Measurements from ENCODE around the gene DNLZ. TPM values are rescaled to one million over a fixed set of nuclear protein-coding genes. Genes with fewer than 3 reads are reported as not detected.
"Not testable (repeated sequence)": the region's sequence is repeated elsewhere in the genome, so short reads cannot be mapped to it uniquely, and the experiment has no call there.

Gene DNLZ
- total RNA-seq, 1 donor from 2014 or later = 14.5 TPM

DNA sequence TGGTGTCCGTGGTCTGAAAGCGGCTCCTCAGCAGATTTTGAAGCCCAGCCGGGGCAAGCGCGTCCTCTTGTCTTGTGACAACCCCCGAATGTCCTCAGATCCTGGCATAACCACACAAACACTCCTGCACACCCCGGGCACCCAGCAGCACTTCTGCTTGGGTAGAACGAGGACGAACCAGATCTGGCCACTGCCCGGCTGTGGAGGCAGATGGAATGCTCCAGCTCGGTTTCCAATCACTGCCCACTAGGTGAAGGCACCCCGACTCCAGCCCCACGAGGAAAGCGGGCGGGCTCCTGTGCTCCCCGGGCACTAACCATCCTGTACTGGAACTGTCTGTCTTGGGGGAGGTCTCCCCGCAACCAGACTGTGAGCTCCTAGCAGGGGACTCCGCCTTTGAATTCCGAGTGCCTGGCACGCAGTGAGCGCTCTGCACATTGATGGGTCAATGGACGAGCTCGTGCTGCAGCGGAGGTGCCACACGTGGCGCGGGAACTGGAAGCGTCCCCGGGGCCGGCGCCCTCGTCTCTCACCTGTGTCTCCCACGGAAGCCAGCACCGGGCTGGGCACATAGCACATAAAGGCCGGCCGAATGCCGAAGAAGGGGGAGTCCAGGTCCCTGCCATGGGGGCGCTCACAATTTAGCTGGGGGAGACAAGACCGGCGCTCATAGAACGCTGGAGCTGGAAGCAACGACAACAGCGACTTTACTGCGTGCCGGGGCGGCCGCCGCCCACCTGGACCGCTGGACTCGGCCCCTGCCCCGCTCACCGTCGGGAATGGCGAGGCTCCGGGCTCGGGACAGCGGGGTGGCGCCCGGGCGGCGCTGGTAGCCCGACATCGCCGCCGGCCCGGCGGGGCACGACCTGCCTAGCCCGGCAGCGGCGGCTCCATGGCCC lies 46.3 kb upstream of the DNLZ start:
- H3K27me3 Mint-ChIP-seq (ENCODE audit: unreplicated experiment) = peaks cover 18% of the 10 kb centered on the region
- peak overlapping the region; percentile 91 for H3K4me3 Mint-ChIP-seq (ENCODE audit: unreplicated experiment)
- TF ChIP-seq, protein P1, sequence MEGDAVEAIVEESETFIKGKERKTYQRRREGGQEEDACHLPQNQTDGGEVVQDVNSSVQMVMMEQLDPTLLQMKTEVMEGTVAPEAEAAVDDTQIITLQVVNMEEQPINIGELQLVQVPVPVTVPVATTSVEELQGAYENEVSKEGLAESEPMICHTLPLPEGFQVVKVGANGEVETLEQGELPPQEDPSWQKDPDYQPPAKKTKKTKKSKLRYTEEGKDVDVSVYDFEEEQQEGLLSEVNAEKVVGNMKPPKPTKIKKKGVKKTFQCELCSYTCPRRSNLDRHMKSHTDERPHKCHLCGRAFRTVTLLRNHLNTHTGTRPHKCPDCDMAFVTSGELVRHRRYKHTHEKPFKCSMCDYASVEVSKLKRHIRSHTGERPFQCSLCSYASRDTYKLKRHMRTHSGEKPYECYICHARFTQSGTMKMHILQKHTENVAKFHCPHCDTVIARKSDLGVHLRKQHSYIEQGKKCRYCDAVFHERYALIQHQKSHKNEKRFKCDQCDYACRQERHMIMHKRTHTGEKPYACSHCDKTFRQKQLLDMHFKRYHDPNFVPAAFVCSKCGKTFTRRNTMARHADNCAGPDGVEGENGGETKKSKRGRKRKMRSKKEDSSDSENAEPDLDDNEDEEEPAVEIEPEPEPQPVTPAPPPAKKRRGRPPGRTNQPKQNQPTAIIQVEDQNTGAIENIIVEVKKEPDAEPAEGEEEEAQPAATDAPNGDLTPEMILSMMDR (IDR thresholded peaks at IDR 0.05; ENCODE audit: unreplicated experiment) = no peak
- H3K9me3 Mint-ChIP-seq (ENCODE audit: unreplicated experiment) = no peaks in the 10 kb centered on the region
- peaks cover 36% of the 10 kb centered on the region for H3K36me3 Mint-ChIP-seq (ENCODE audit: low read depth, unreplicated experiment)
- peak; percentile 34 for DNase-seq (ENCODE audit: low spot score)
- H3K4me1 Mint-ChIP-seq (ENCODE audit: unreplicated experiment) = peaks cover 27% of the 10 kb centered on the region
- H3K27ac Mint-ChIP-seq (ENCODE audit: unreplicated experiment) = peak overlapping the region; percentile 70

GRCh38 chr9:136407911-136408310 lies 44.4 kb upstream of the DNLZ start:
- Mint-ChIP-seq H3K4me1 (ENCODE audit: unreplicated experiment) (peaks cover 27% of the 10 kb centered on the region), H3K27ac (ENCODE audit: unreplicated experiment) (no peak overlapping the region), H3K4me3 (ENCODE audit: unreplicated experiment) (peak overlapping the region; percentile 39), H3K27me3 (ENCODE audit: unreplicated experiment) (peaks cover 18% of the 10 kb centered on the region), H3K36me3 (ENCODE audit: low read depth, unreplicated experiment) (peaks cover 21% of the 10 kb centered on the region), H3K9me3 (ENCODE audit: unreplicated experiment) (no peaks in the 10 kb centered on the region)
- DNase-seq (ENCODE audit: low spot score) = no peak
- TF ChIP-seq, protein P1 (IDR thresholded peaks at IDR 0.05; ENCODE audit: unreplicated experiment) = no peak

DNA sequence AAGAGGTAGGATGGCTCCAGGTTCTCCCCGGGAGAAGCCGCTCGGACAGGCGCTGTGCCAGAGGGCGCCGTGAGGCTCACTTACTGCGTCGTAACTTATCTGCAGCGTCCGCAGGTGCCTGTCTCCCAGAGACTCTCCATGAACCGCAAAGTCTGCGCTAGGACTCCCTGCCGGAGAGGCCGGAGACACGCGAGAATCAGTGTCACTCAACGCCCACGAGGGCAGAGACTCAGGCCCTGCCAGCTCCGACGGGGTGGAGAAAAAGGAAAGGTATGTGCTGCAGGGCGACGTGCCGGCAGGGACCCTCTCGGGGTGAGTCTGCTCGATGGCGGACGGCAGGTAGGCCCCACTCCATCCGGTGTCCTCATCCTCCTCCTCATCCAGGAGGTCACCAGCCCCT lies 43.5 kb upstream of the DNLZ start:
- not testable (repeated sequence) for H3K9me3 Mint-ChIP-seq (ENCODE audit: unreplicated experiment); DNase-seq (ENCODE audit: low spot score); H3K4me3 Mint-ChIP-seq (ENCODE audit: unreplicated experiment); H3K27ac Mint-ChIP-seq (ENCODE audit: unreplicated experiment)
- Mint-ChIP-seq H3K36me3 (ENCODE audit: low read depth, unreplicated experiment) (peaks cover 23% of the 10 kb centered on the region), H3K27me3 (ENCODE audit: unreplicated experiment) (peaks cover 18% of the 10 kb centered on the region), H3K4me1 (ENCODE audit: unreplicated experiment) (peaks cover 25% of the 10 kb centered on the region)

DNA sequence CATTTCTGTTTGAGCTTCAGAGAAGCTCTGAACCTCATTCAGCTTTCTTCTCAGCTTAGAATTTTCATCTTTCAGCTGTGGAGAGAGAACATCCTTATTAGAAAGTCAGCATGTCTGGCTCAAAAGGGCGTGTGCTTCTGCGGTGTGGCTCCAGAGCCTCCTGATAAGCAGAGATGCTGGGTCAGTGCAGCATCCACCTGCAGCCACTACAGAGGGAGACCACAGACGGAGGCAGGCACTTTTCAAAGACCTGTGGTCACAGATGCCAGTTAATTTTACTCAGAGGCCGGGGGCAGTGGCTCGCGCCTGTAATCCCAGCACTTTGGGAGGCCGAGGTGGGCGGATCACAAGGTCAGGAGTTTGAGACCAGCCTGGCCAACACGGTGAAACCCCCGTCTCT lies 42.4 kb upstream of the DNLZ start:
- DNase-seq (ENCODE audit: low spot score); H3K9me3 Mint-ChIP-seq (ENCODE audit: unreplicated experiment); H3K4me3 Mint-ChIP-seq (ENCODE audit: unreplicated experiment); H3K27ac Mint-ChIP-seq (ENCODE audit: unreplicated experiment): not testable (repeated sequence)
- H3K4me1 Mint-ChIP-seq (ENCODE audit: unreplicated experiment) = peaks cover 15% of the 10 kb centered on the region
- H3K36me3 Mint-ChIP-seq (ENCODE audit: low read depth, unreplicated experiment) = peaks cover 21% of the 10 kb centered on the region
- H3K27me3 Mint-ChIP-seq (ENCODE audit: unreplicated experiment) = peaks cover 17% of the 10 kb centered on the region

GRCh38 chr9:136405481-136405880 lies 41.9 kb upstream of the DNLZ start:
- peaks cover 21% of the 10 kb centered on the region for H3K36me3 Mint-ChIP-seq (ENCODE audit: low read depth, unreplicated experiment)
- H3K4me3 Mint-ChIP-seq (ENCODE audit: unreplicated experiment) = no peak overlapping the region
- TF ChIP-seq, protein P1 (IDR thresholded peaks at IDR 0.05; ENCODE audit: unreplicated experiment) = no peak
- no peak for DNase-seq (ENCODE audit: low spot score)
- H3K4me1 Mint-ChIP-seq (ENCODE audit: unreplicated experiment) = peaks cover 13% of the 10 kb centered on the region
- peaks cover 18% of the 10 kb centered on the region for H3K27me3 Mint-ChIP-seq (ENCODE audit: unreplicated experiment)
- H3K27ac Mint-ChIP-seq (ENCODE audit: unreplicated experiment) = no peak overlapping the region
- no peaks in the 10 kb centered on the region for H3K9me3 Mint-ChIP-seq (ENCODE audit: unreplicated experiment)

DNA sequence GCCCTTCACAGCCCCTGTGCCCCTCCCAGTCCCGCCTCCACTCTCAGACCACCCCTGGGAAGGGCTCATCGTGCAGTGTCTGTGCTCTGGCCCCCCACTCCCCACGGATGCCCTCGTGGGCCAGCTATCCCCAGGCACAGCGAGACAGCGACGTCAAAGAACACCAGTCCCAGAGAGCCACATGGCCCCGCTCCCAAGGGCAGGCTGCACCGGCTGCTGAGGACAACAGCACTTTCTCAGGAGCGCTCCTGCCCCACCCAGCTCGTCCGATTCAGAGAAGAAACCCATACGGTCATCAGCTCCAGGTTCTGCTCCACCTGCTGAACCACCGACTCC lies 41.2 kb upstream of the DNLZ start:
- peaks cover 11% of the 10 kb centered on the region for H3K4me1 Mint-ChIP-seq (ENCODE audit: unreplicated experiment)
- no peak for DNase-seq (ENCODE audit: low spot score)
- H3K27ac Mint-ChIP-seq (ENCODE audit: unreplicated experiment) = no peak overlapping the region
- H3K9me3 Mint-ChIP-seq (ENCODE audit: unreplicated experiment) = no peaks in the 10 kb centered on the region
- peak overlapping the region; percentile 37 for H3K4me3 Mint-ChIP-seq (ENCODE audit: unreplicated experiment)
- H3K36me3 Mint-ChIP-seq (ENCODE audit: low read depth, unreplicated experiment) = peaks cover 21% of the 10 kb centered on the region
- TF ChIP-seq, protein P1 (IDR thresholded peaks at IDR 0.05; ENCODE audit: unreplicated experiment) = no peak
- peaks cover 18% of the 10 kb centered on the region for H3K27me3 Mint-ChIP-seq (ENCODE audit: unreplicated experiment)

Data from endothelial cell (in vitro differentiated cells).